GM06990 (cell line): ENCODE data around the gene GPR52.

Experiments
- DNase-seq: peaks from one replicate; pipeline ENCODE4 v3.0.0-alpha.2; 2011; ENCODE audit not compliant: insufficient read length; ENCODE audit errors: extremely low read depth
- H3K27me3 ChIP-seq: replicated peaks from 2 replicates; pipeline ENCODE4 v1.6.0; 2011; ENCODE audit warnings: low read length; ENCODE audit not compliant: control insufficient read depth, insufficient read depth
- H3K36me3 ChIP-seq: 2 replicates; pipeline ENCODE4 v1.5.1; 2011; ENCODE audit warnings: low read length; ENCODE audit not compliant: control insufficient read depth, insufficient read depth
- H3K4me3 ChIP-seq: replicated peaks from 2 replicates; pipeline ENCODE4 v1.5.1; 2011; ENCODE audit warnings: low read depth, mild to moderate bottlenecking, control low read depth, low read length
- TF ChIP-seq, protein P1 (sequence below): IDR thresholded peaks from 2 replicates; pipeline ENCODE4 v1.5.1; 2011; ENCODE audit warnings: low read length, control low read depth, mild to moderate bottlenecking, inconsistent platforms; ENCODE audit not compliant: insufficient read depth, poor library complexity, severe bottlenecking

Gene GPR52

GRCh38 chr1:174465855-174466254, 18.1 kb downstream of the GPR52 start:
- TF ChIP-seq, protein P1, sequence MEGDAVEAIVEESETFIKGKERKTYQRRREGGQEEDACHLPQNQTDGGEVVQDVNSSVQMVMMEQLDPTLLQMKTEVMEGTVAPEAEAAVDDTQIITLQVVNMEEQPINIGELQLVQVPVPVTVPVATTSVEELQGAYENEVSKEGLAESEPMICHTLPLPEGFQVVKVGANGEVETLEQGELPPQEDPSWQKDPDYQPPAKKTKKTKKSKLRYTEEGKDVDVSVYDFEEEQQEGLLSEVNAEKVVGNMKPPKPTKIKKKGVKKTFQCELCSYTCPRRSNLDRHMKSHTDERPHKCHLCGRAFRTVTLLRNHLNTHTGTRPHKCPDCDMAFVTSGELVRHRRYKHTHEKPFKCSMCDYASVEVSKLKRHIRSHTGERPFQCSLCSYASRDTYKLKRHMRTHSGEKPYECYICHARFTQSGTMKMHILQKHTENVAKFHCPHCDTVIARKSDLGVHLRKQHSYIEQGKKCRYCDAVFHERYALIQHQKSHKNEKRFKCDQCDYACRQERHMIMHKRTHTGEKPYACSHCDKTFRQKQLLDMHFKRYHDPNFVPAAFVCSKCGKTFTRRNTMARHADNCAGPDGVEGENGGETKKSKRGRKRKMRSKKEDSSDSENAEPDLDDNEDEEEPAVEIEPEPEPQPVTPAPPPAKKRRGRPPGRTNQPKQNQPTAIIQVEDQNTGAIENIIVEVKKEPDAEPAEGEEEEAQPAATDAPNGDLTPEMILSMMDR = no peak
- no peak for DNase-seq
- H3K4me3 ChIP-seq = no peak overlapping the region
- no peaks in the 10 kb centered on the region for H3K27me3 ChIP-seq
- H3K36me3 ChIP-seq = no peaks in the 10 kb centered on the region; the same call in 1 of the 2 replicates

GRCh38 chr1:174466607-174467006, 18.8 kb downstream of the GPR52 start:
- Histone ChIP-seq H3K4me3 (no peak overlapping the region), H3K27me3 (no peaks in the 10 kb centered on the region), H3K36me3 (no peaks in the 10 kb centered on the region)
- DNase-seq = no peak
- TF ChIP-seq, protein P1 = no peak

- no peak for DNase-seq
- TF ChIP-seq, protein P1 = no peak
- Histone ChIP-seq H3K36me3 (no peaks in the 10 kb centered on the region), H3K27me3 (no peaks in the 10 kb centered on the region), H3K4me3 (no peak overlapping the region)
Observed at GRCh38 chr1:174469052-174469451, 21.3 kb downstream of the GPR52 start.

GRCh38 chr1:174469687-174470086, 21.9 kb downstream of the GPR52 start:
- no peaks in the 10 kb centered on the region for H3K27me3 ChIP-seq
- TF ChIP-seq, protein P1 = no peak
- H3K36me3 ChIP-seq = no peaks in the 10 kb centered on the region
- H3K4me3 ChIP-seq = no peak overlapping the region
- DNase-seq = no peak

DNA sequence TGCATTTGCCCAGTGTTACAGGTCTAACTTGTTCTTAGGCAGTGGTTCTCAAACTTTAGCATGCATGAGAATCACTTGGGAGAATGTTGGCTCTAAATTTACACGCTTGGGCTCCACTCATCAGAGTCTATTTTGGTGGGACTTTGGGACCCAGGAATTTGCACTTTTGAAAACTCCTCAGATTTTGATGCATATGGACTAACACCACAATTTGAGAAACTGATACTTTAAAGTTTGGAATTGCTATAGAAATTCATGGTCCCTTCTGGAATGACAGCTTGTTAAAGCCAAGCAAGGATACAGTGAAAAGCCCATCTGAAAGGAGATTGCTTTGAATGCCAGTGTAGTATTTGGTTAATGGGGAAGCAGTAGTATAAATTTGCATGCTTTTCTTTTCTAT, 31.5 kb downstream of the GPR52 start:
- TF ChIP-seq, protein P1 = no peak
- no peak overlapping the region for H3K4me3 ChIP-seq
- no peak for DNase-seq
- no peaks in the 10 kb centered on the region for H3K36me3 ChIP-seq
- no peaks in the 10 kb centered on the region for H3K27me3 ChIP-seq

DNA sequence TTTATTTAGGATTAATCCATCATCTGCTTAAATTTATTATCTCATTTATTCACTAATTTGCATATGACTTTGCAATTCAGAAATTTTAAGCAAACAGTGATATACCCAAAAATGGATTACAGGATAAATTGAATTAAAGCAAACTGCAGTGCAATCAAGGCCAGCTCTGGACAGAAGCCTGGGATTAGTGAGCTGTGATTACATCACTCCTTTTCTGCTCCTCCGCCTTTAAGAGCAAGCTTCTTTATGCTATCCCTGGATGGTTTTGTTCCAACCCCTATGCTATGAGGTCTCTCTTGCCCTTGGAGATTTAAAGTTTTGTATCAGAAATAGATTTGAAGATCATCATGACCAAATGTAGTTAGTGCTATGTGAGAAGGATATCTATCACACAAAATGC, 32.6 kb downstream of the GPR52 start:
- TF ChIP-seq, protein P1 = no peak
- Histone ChIP-seq H3K27me3 (no peaks in the 10 kb centered on the region), H3K4me3 (no peak overlapping the region), H3K36me3 (no peaks in the 10 kb centered on the region)
- no peak for DNase-seq
